Erythroblast (primary cell): ENCODE measurements around the gene NCOA5.

Source experiments
- GATA1 ChIP-seq: IDR thresholded peaks from 2 replicates; pipeline ENCODE4 v1.6.1; 2011; ENCODE audit warnings: low read depth, mild to moderate bottlenecking, control low read depth, low read length, moderate library complexity
- POLR2A ChIP-seq: IDR thresholded peaks from 2 replicates; pipeline ENCODE4 v1.6.1; 2011; ENCODE audit warnings: mild to moderate bottlenecking, low read length

- TF ChIP-seq POLR2A, result no peak
- no peak for TF ChIP-seq GATA1
Observed at GRCh38 chr20:46133886-46134654, 44.3 kb upstream of the NCOA5 start.
